Renal cortex interstitium (tissue), 11 donors: Measurements from ENCODE around the gene CNTNAP5. TPM values are rescaled to one million over a fixed set of nuclear protein-coding genes. Genes with fewer than 3 reads are reported as not detected.

Experiments used
- DNase-seq, 11 donors: peaks; one replicate each; pipeline ENCODE4 v3.0.0-alpha.2; 2013; ENCODE audit warnings: low read depth in 9 of 11, low spot score in 4 of 11; ENCODE audit errors: extremely low read depth in 1 of 11
- polyA plus RNA-seq, 3 donors: library from polyadenylated mRNA; unstranded; fragments of 120-200 nt; gene quantifications; one replicate each; pipeline ENCODE4 v1.2.1, GENCODE V29; 2013; ENCODE audit not compliant: insufficient read length in 3 of 3

CNTNAP5 gene
- polyA plus RNA-seq, 3 donors = 0.03 to 0.04 TPM; not detected in 1

- DNase-seq = no peak
These were observed 24.0 kb downstream of the CNTNAP5 start for GRCh38 chr2:124049136-124049535.

GRCh38 chr2:124050833-124051497 is 25.9 kb downstream of the CNTNAP5 start:
- DNase-seq = no peak

GRCh38 chr2:124053796-124054195 is 28.7 kb downstream of the CNTNAP5 start:
- no peak for DNase-seq

GRCh38 chr2:124063596-124063995 is 38.5 kb downstream of the CNTNAP5 start:
- DNase-seq = no peak

GRCh38 chr2:124065636-124066035 is 40.5 kb downstream of the CNTNAP5 start:
- DNase-seq = no peak

- DNase-seq = no peak
These were observed 41.7 kb downstream of the CNTNAP5 start for GRCh38 chr2:124066776-124067175.

- DNase-seq = no peak
These were observed 54.0 kb downstream of the CNTNAP5 start for GRCh38 chr2:124079045-124079444.

GRCh38 chr2:124080281-124081153 is 55.4 kb downstream of the CNTNAP5 start:
- no peak for DNase-seq

- no peak for DNase-seq
These were observed 56.1 kb downstream of the CNTNAP5 start for GRCh38 chr2:124081154-124081716.

- DNase-seq = no peak
These were observed 63.5 kb downstream of the CNTNAP5 start for GRCh38 chr2:124088616-124089015.

GRCh38 chr2:124091721-124092120 is 66.6 kb downstream of the CNTNAP5 start:
- no peak for DNase-seq

- DNase-seq = no peak
These were observed 67.6 kb downstream of the CNTNAP5 start for GRCh38 chr2:124092651-124093050.

- no peak for DNase-seq
These were observed 79.8 kb downstream of the CNTNAP5 start for GRCh38 chr2:124104914-124105313.

GRCh38 chr2:124112206-124112605 is 87.1 kb downstream of the CNTNAP5 start:
- no peak for DNase-seq

- no peak for DNase-seq
These were observed 87.9 kb downstream of the CNTNAP5 start for GRCh38 chr2:124112966-124113365.

- DNase-seq = no peak
These were observed 95.2 kb downstream of the CNTNAP5 start for GRCh38 chr2:124120246-124120645.

GRCh38 chr2:124121106-124121505 is 96.0 kb downstream of the CNTNAP5 start:
- no peak for DNase-seq

GRCh38 chr2:124121760-124122275 is 96.7 kb downstream of the CNTNAP5 start:
- no peak for DNase-seq

GRCh38 chr2:124122340-124122739 is 97.3 kb downstream of the CNTNAP5 start:
- DNase-seq = no peak

- no peak for DNase-seq
These were observed 106.2 kb downstream of the CNTNAP5 start for GRCh38 chr2:124131276-124131675.
